ENCODE results near the gene OPN5. TPM values are rescaled to one million over a fixed set of nuclear protein-coding genes. Genes with fewer than 3 reads are reported as not detected.
"Not testable (repeated sequence)": the region's sequence is repeated elsewhere in the genome, so short reads cannot be mapped to it uniquely, and the experiment has no call there.

The OPN5 gene
- polyA plus RNA-seq (ENCODE audit: insufficient read length) = 0.32 TPM

- DNase-seq = no peak
Measured at GRCh38 chr6:47781732-47782131, at the start of gene OPN5. OPN5 (plus strand) TSS chr6:47782032; CDS start chr6:47782067, 35 bp downstream.

GRCh38 chr6:47733879-47734558, 47.8 kb upstream of the OPN5 start:
- no peak for DNase-seq

- no peak for DNase-seq
Measured at GRCh38 chr6:47734831-47735481, 46.9 kb upstream of the OPN5 start.

GRCh38 chr6:47736083-47736700, 45.6 kb upstream of the OPN5 start:
- no peak for DNase-seq

- DNase-seq = no peak
Measured at GRCh38 chr6:47737406-47737805, 44.4 kb upstream of the OPN5 start.

GRCh38 chr6:47740714-47741113, 41.1 kb upstream of the OPN5 start:
- DNase-seq = no peak

- DNase-seq = no peak
Measured at GRCh38 chr6:47741807-47742206, 40.0 kb upstream of the OPN5 start.

- no peak for DNase-seq
Measured at GRCh38 chr6:47743744-47744143, 38.1 kb upstream of the OPN5 start.

- not testable (repeated sequence) for DNase-seq
Measured at GRCh38 chr6:47745269-47745668, 36.6 kb upstream of the OPN5 start.

GRCh38 chr6:47749757-47750156, 32.1 kb upstream of the OPN5 start:
- no peak for DNase-seq

GRCh38 chr6:47752801-47753200, 29.0 kb upstream of the OPN5 start:
- DNase-seq = no peak

- no peak for DNase-seq
Measured at GRCh38 chr6:47759364-47759763, 22.5 kb upstream of the OPN5 start.

- no peak for DNase-seq
Measured at GRCh38 chr6:47762502-47762901, 19.3 kb upstream of the OPN5 start.

- DNase-seq = no peak
Measured at GRCh38 chr6:47766445-47766844, 15.4 kb upstream of the OPN5 start.

- no peak for DNase-seq
Measured at GRCh38 chr6:47767102-47767501, 14.7 kb upstream of the OPN5 start.

- DNase-seq = no peak
Measured at GRCh38 chr6:47769982-47770381, 11.8 kb upstream of the OPN5 start.

GRCh38 chr6:47772359-47772758, 9.5 kb upstream of the OPN5 start:
- DNase-seq = no peak

- no peak for DNase-seq
Measured at GRCh38 chr6:47773005-47773404, 8.8 kb upstream of the OPN5 start.

GRCh38 chr6:47780510-47781356, 1.1 kb upstream of the OPN5 start:
- peak; percentile 56 for DNase-seq

- DNase-seq = no peak
Measured at GRCh38 chr6:47785182-47785581, 3.4 kb downstream of the OPN5 start.

GRCh38 chr6:47787620-47788497, 6.0 kb downstream of the OPN5 start:
- peak; percentile 52 for DNase-seq

GRCh38 chr6:47788498-47788884, 6.7 kb downstream of the OPN5 start:
- DNase-seq = no peak
